Measurements from ENCODE around the gene CIC.

DNA sequence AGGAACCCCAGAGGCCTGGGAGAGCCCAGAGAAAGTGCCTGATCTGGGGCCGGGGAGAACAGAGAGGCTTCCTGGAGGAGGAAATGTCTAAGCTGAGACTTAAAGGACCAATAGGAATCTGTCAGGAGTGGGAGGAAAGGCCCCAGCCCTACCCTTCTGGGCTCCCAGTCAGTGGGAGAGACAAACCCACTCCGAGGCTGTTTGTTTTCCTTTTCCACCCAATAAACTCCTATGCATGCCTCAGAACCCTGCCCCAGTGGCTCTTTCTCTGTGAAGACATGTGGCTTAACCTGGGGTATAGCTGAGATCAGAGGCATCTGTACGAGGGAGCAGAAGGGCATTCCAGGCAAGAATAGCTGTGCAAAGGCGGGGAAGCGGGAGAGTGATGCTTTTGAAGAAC is 58.3 kb downstream of the CIC start:
- TF ChIP-seq, protein P1, sequence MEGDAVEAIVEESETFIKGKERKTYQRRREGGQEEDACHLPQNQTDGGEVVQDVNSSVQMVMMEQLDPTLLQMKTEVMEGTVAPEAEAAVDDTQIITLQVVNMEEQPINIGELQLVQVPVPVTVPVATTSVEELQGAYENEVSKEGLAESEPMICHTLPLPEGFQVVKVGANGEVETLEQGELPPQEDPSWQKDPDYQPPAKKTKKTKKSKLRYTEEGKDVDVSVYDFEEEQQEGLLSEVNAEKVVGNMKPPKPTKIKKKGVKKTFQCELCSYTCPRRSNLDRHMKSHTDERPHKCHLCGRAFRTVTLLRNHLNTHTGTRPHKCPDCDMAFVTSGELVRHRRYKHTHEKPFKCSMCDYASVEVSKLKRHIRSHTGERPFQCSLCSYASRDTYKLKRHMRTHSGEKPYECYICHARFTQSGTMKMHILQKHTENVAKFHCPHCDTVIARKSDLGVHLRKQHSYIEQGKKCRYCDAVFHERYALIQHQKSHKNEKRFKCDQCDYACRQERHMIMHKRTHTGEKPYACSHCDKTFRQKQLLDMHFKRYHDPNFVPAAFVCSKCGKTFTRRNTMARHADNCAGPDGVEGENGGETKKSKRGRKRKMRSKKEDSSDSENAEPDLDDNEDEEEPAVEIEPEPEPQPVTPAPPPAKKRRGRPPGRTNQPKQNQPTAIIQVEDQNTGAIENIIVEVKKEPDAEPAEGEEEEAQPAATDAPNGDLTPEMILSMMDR (optimal IDR thresholded peaks at IDR 0.05 in 1 of 3, IDR thresholded peaks at IDR 0.05 in 1 of 3, conservative IDR thresholded peaks at IDR 0.05 in 1 of 3; ENCODE audit: extremely low read depth in 1 of 3, insufficient read depth in 2 of 3, low read length in 3 of 3), result no peak
- no peak for TF ChIP-seq EZH2 (IDR thresholded peaks at IDR 0.05; ENCODE audit: low read length)
